GM12873 (cell line): ENCODE data around the gene OR2T1.

Source experiments
- CTCF ChIP-seq: IDR thresholded peaks from 2 replicates; pipeline ENCODE4 v1.5.1; 2012; ENCODE audit warnings: low read depth, mild to moderate bottlenecking, moderate library complexity, low read length, control low read depth; ENCODE audit not compliant: insufficient read depth; ENCODE audit errors: missing control alignments

The OR2T1 gene

DNA sequence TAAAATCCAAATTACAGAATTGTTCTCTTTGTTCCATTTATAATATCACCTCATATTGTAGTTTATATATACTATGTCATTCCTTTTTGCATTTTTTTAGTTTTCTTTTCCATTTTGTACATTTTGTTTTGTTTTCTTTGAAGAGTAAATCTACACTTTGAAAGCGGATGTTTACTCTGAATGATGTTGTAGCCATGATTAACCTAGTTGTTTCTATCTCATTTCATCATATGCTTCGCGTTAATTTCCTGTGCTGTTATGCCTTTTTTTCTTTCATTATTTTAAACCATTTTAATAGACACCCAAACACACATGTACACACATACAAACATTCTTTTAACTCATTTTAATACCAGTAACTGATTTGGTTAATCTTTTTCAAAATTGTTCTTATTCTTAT is 22.0 kb upstream of the OR2T1 start:
- TF ChIP-seq CTCF = no peak

DNA sequence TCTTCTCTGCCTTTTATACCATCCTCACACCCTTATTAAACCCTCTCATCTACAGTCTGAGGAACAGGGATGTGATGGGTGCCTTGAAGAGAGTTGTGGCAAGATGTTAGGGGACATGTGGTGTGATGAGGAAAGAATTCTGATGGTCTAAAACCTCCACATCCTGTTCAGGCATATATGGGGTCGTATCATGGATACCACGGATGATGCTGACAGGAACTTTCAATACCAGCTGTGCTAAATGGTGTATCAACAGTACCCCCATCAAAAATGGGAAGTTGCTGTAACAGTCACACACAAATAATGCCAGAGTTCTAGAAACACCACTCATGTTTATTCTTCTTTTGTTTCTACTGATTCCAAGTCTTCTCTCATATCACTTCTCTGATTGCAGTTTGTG is 14.4 kb upstream of the OR2T1 start:
- no peak for TF ChIP-seq CTCF

GRCh38 chr1:248393050-248393449 is 9.8 kb upstream of the OR2T1 start:
- no peak for TF ChIP-seq CTCF

GRCh38 chr1:248404024-248404423 is 1.2 kb downstream of the OR2T1 start:
- TF ChIP-seq CTCF = peak; percentile 43

GRCh38 chr1:248406721-248407692 is 4.2 kb downstream of the OR2T1 start:
- TF ChIP-seq CTCF = no peak

GRCh38 chr1:248416226-248416625 is 13.4 kb downstream of the OR2T1 start:
- no peak for TF ChIP-seq CTCF

- no peak for TF ChIP-seq CTCF
Observed at GRCh38 chr1:248417854-248418253, 15.0 kb downstream of the OR2T1 start.
